PC-9 (cell line): ENCODE results near the gene SUCLA2. TPM values are rescaled to one million over a fixed set of nuclear protein-coding genes. Genes with fewer than 3 reads are reported as not detected.

Experiments
- BruUV-seq: library from RNA; stranded (reverse); fragments of 400-500 nt; replicated peaks from 2 replicates; lab custom pipeline; 2021; lab: Mats Ljungman, UMichigan
- CTCF ChIA-PET: fragments of 300-600 bp; sonication (Branson Sonifier 250); formaldehyde crosslinking; loops from one replicate; lab custom pipeline; 2022; ENCODE audit warnings: antibody characterized with exemption; lab: Charles Lee
- POLR2A ChIA-PET: fragments of 300-600 bp; sonication (Branson Sonifier 250); formaldehyde crosslinking; loops from one replicate; lab custom pipeline; 2022; ENCODE audit warnings: antibody characterized with exemption; ENCODE audit not compliant: unreplicated experiment; lab: Charles Lee
- DNase-seq, 2 experiments: peaks; one replicate each; pipeline versions ENCODE4 v3.0.0 to v3.0.0-alpha.2; 2015 to 2022; ENCODE audit warnings: mixed read lengths in 1 of 2
- H2AFZ ChIP-seq: fragments of 200-600 bp; sonication (generic); 2 replicates; pipeline ENCODE4 v1.8.1; 2017; ENCODE audit warnings: antibody characterized with exemption
- H3F3A ChIP-seq: fragments of 200-600 bp; sonication (generic); 2 replicates; pipeline ENCODE4 v1.8.1; 2017; ENCODE audit warnings: antibody characterized with exemption, mild to moderate bottlenecking, low read depth; ENCODE audit not compliant: insufficient read depth
- H3K27ac ChIP-seq: fragments of 200-600 bp; sonication (generic); 2 replicates; pipeline ENCODE4 v1.6.1; 2016; ENCODE audit warnings: mixed run types
- H3K27me3 ChIP-seq: fragments of 200-600 bp; sonication (generic); 2 replicates; pipeline ENCODE4 v1.6.1; 2016; ENCODE audit warnings: low read depth, mixed run types; ENCODE audit not compliant: insufficient read depth
- H3K36me3 ChIP-seq: fragments of 200-600 bp; sonication (generic); 2 replicates; pipeline ENCODE4 v1.6.1; 2016; ENCODE audit warnings: low read depth, mixed run types
- H3K4me1 ChIP-seq: fragments of 200-600 bp; sonication (generic); replicated peaks from 2 replicates; pipeline ENCODE4 v1.6.1; 2016; ENCODE audit warnings: mixed run types; ENCODE audit not compliant: insufficient read depth
- H3K4me2 ChIP-seq: fragments of 200-600 bp; sonication (generic); 2 replicates; pipeline ENCODE4 v1.6.1; 2017; ENCODE audit warnings: mixed run types
- H3K4me3 ChIP-seq: fragments of 200-600 bp; sonication (generic); 2 replicates; pipeline ENCODE4 v1.6.1; 2016; ENCODE audit warnings: mixed run types
- H3K79me2 ChIP-seq: fragments of 200-600 bp; sonication (generic); 2 replicates; pipeline ENCODE4 v1.6.1; 2017; ENCODE audit warnings: low read depth, mixed run types
- H3K9me2 ChIP-seq: fragments of 200-600 bp; sonication (generic); 2 replicates; pipeline ENCODE4 v1.8.1; 2017; ENCODE audit warnings: mild to moderate bottlenecking; ENCODE audit not compliant: insufficient read depth
- H3K9me3 ChIP-seq: fragments of 200-600 bp; sonication (generic); 2 replicates; pipeline ENCODE4 v1.8.1; 2016; ENCODE audit warnings: low read depth; ENCODE audit not compliant: insufficient read depth
- H4K20me1 ChIP-seq: fragments of 200-600 bp; sonication (generic); 2 replicates; pipeline ENCODE4 v1.8.1; 2017; ENCODE audit not compliant: insufficient read depth
- CTCF ChIP-seq: fragments of 200-600 bp; sonication (generic); conservative IDR thresholded peaks from 2 replicates; pipeline ENCODE4 v1.6.1; 2017; ENCODE audit warnings: mixed run types, antibody characterized with exemption, mild to moderate bottlenecking, moderate library complexity
- EZH2 ChIP-seq: fragments of 200-600 bp; sonication (generic); IDR thresholded peaks from 2 replicates; pipeline ENCODE4 v1.8.0; 2017; ENCODE audit warnings: antibody characterized with exemption, low read depth
- intact Hi-C: fragments of 100-400 bp; cut with micrococcal nuclease; formaldehyde crosslinking; loops from one replicate; pipeline ENCODE4 v1.10.0; 2022; ENCODE audit not compliant: unreplicated experiment
- total RNA-seq: library from RNA; stranded (reverse); gene quantifications from 2 replicates; pipeline ENCODE4 v1.2.3, GENCODE V29; 2021

Gene SUCLA2
- total RNA-seq, 1 experiment from 2014 or later = 44.8 TPM

- ChIA-PET CTCF (no interaction called here), POLR2A (interaction anchor here (0.6 kb wide), 1 partner anchor 1212 kb away, joined by 7 read pairs; no protein-coding TSS in a partner anchor)
- Histone ChIP-seq H3F3A (no peaks in the 10 kb centered on the region), H3K4me3 (no peak overlapping the region), H3K9me3 (no peaks in the 10 kb centered on the region; the same call in 1 of the 2 replicates), H3K4me1 (no peaks in the 10 kb centered on the region), H3K79me2 (0 out of 2 replicates have a peak, but pooled peaks cover 8% of the 10 kb centered on the region), H3K9me2 (no peaks in the 10 kb centered on the region), H4K20me1 (no peaks in the 10 kb centered on the region; the same call in 1 of the 2 replicates), H3K27ac (no peak overlapping the region), H3K27me3 (no peaks in the 10 kb centered on the region), H2AFZ (no peak overlapping the region), H3K36me3 (no peaks in the 10 kb centered on the region), H3K4me2 (no peak overlapping the region)
- DNase-seq = no peak
- BruUV-seq = no TSS peak
- no peak for TF ChIP-seq EZH2
- no peak for TF ChIP-seq CTCF
- intact Hi-C loops = no loop called here
These were observed 24.7 kb downstream of the SUCLA2 start for GRCh38 chr13:47976325-47976724.

- H3K36me3 ChIP-seq = peaks cover 34% of the 10 kb centered on the region; the same call in 1 of the 2 replicates
- H3F3A ChIP-seq = no peaks in the 10 kb centered on the region; the same call in 1 of the 2 replicates
- ChIA-PET CTCF (no interaction called here), POLR2A (no interaction called here)
- BruUV-seq = no TSS peak
- DNase-seq = no peak
- H3K4me2 ChIP-seq = no peak overlapping the region
- no peaks in the 10 kb centered on the region for H3K79me2 ChIP-seq
- H3K27ac ChIP-seq = no peak overlapping the region
- H2AFZ ChIP-seq = no peak overlapping the region
- no peaks in the 10 kb centered on the region for H3K27me3 ChIP-seq
- no peaks in the 10 kb centered on the region for H4K20me1 ChIP-seq
- no peak overlapping the region for H3K4me3 ChIP-seq
- H3K9me2 ChIP-seq = no peaks in the 10 kb centered on the region
- TF ChIP-seq CTCF (no peak), EZH2 (no peak)
- H3K9me3 ChIP-seq = peaks cover 7% of the 10 kb centered on the region
- intact Hi-C loops = no loop called here
- no peaks in the 10 kb centered on the region for H3K4me1 ChIP-seq
These were observed 36.2 kb downstream of the SUCLA2 start for GRCh38 chr13:47964863-47965262.

- BruUV-seq = no TSS peak
- POLR2A ChIA-PET = no interaction called here
- Histone ChIP-seq H3K4me3 (no peak overlapping the region), H3K4me2 (no peak overlapping the region), H3K9me3 (peaks cover 10% of the 10 kb centered on the region), H2AFZ (no peak overlapping the region), H4K20me1 (no peaks in the 10 kb centered on the region), H3K4me1 (no peaks in the 10 kb centered on the region), H3K36me3 (peaks cover 28% of the 10 kb centered on the region; the same call in 1 of the 2 replicates), H3F3A (no peaks in the 10 kb centered on the region; the same call in 1 of the 2 replicates), H3K27ac (no peak overlapping the region), H3K27me3 (no peaks in the 10 kb centered on the region), H3K9me2 (no peaks in the 10 kb centered on the region), H3K79me2 (no peaks in the 10 kb centered on the region)
- CTCF ChIA-PET = no interaction called here
- intact Hi-C loops = no loop called here
- no peak for DNase-seq
- TF ChIP-seq EZH2 (no peak), CTCF (no peak)
These were observed 38.8 kb downstream of the SUCLA2 start for GRCh38 chr13:47962237-47962636.
